ENCODE data around the gene ATP5IF1. TPM values are rescaled to one million over a fixed set of nuclear protein-coding genes. Genes with fewer than 3 reads are reported as not detected.

ATP5IF1 gene
- total RNA-seq, 2 donors from 2014 or later, result 171 to 390 TPM

- WGBS, result under 1% methylated on average over 38 of the region's 76 CpGs
- peak; percentile 99 for DNase-seq (ENCODE audit: low spot score)
- Histone ChIP-seq H3K4me3 (peak within 1 kb of the TSS; percentile 73 to 98), H3K9me3 (no peaks in the 10 kb centered on the region), H3K4me1 (replicated peaks) (no peaks in the 10 kb centered on the region), H3K27me3 (replicated peaks; ENCODE audit: insufficient read depth) (no peaks in the 10 kb centered on the region), H3K36me3 (no peaks in the 10 kb centered on the region), H3K27ac (peak within 1 kb of the TSS; percentile 83 to 88)
- TF ChIP-seq POLR2A (IDR thresholded peaks at IDR 0.05), result peak; percentile 99
- peak in 1 of 4 experiments; percentile 16 for TF ChIP-seq CTCF (IDR thresholded peaks at IDR 0.05)
- TF ChIP-seq POLR2AphosphoS5 (IDR thresholded peaks at IDR 0.05), result peak; percentile 96
- intact Hi-C loops (cut with DNase I), result loop anchor here (10.0 kb wide), 1 partner anchor 345 kb away; no protein-coding TSS in a partner anchor
These were observed 23.5 kb downstream of the ATP5IF1 start, which contains the start of gene SESN2 for GRCh38 chr1:28259252-28259933. Gene SESN2 (plus strand): TSS chr1:28259518. CDS start chr1:28259848, 330 bp downstream.

GRCh38 chr1:28259934-28260802 is 24.2 kb downstream of the ATP5IF1 start:
- intact Hi-C loops (cut with DNase I), result loop anchor here (10.0 kb wide), 1 partner anchor 345 kb away; no protein-coding TSS in a partner anchor

GRCh38 chr1:28260803-28261174 is 24.9 kb downstream of the ATP5IF1 start:
- no peaks in the 10 kb centered on the region for H3K9me3 ChIP-seq
- 52% methylated on average over 7 of the region's 7 CpGs for WGBS
- intact Hi-C loops (cut with DNase I), result no loop called here
- H3K27ac ChIP-seq, result peak overlapping the region in 1 of 2 donors; percentile 88
- no peak for DNase-seq (ENCODE audit: low spot score)
- H3K4me3 ChIP-seq, result peak overlapping the region; percentile 73 to 98
- no peaks in the 10 kb centered on the region for H3K36me3 ChIP-seq
- H3K27me3 ChIP-seq (replicated peaks; ENCODE audit: insufficient read depth), result no peaks in the 10 kb centered on the region
- TF ChIP-seq CTCF (IDR thresholded peaks at IDR 0.05), result no peak
- no peak for TF ChIP-seq POLR2AphosphoS5 (IDR thresholded peaks at IDR 0.05)
- no peak for TF ChIP-seq POLR2A (IDR thresholded peaks at IDR 0.05)
- H3K4me1 ChIP-seq (replicated peaks), result no peaks in the 10 kb centered on the region

More at GRCh38 chr1:28259934-28260802, 24.2 kb downstream of the ATP5IF1 start:
- Histone ChIP-seq H3K36me3 (no peaks in the 10 kb centered on the region), H3K4me3 (peak overlapping the region; percentile 73 to 98), H3K4me1 (replicated peaks) (no peaks in the 10 kb centered on the region), H3K27ac (peak overlapping the region; percentile 83 to 88), H3K27me3 (replicated peaks; ENCODE audit: insufficient read depth) (no peaks in the 10 kb centered on the region), H3K9me3 (no peaks in the 10 kb centered on the region)
- WGBS, result under 1% methylated on average over 53 of the region's 66 CpGs
- DNase-seq (ENCODE audit: low spot score), result peak; percentile 84
- peak; percentile 64 for TF ChIP-seq POLR2AphosphoS5 (IDR thresholded peaks at IDR 0.05)
- TF ChIP-seq POLR2A (IDR thresholded peaks at IDR 0.05), result peak; percentile 35
- no peak for TF ChIP-seq CTCF (IDR thresholded peaks at IDR 0.05)

GRCh38 chr1:28264897-28265296 is 29.0 kb downstream of the ATP5IF1 start:
- intact Hi-C loops (cut with DNase I), result no loop called here
- no peaks in the 10 kb centered on the region for H3K9me3 ChIP-seq
- H3K4me3 ChIP-seq, result no peak overlapping the region
- H3K27me3 ChIP-seq (replicated peaks; ENCODE audit: insufficient read depth), result no peaks in the 10 kb centered on the region
- TF ChIP-seq POLR2A (IDR thresholded peaks at IDR 0.05) (no peak), POLR2AphosphoS5 (IDR thresholded peaks at IDR 0.05) (no peak), CTCF (IDR thresholded peaks at IDR 0.05) (no peak)
- H3K27ac ChIP-seq, result no peak overlapping the region
- no peaks in the 10 kb centered on the region for H3K4me1 ChIP-seq (replicated peaks)
- 100% methylated on average over 1 of the region's 1 CpG for WGBS
- no peak for DNase-seq (ENCODE audit: low spot score)
- no peaks in the 10 kb centered on the region for H3K36me3 ChIP-seq
